GM12891 (cell line): ENCODE measurements around the gene NEURL4.

Experiments used
- DNase-seq: peaks from one replicate; pipeline ENCODE4 v3.0.0; 2011; ENCODE audit warnings: low spot score; ENCODE audit not compliant: insufficient read length
- FAIRE-seq: peaks from 2 replicates; lab custom pipeline; 2011; peaks lifted over from hg19 to GRCh38; lab: Jason Lieb, UNC
- PAX5 ChIP-seq: IDR thresholded peaks from 2 replicates; pipeline ENCODE4 v1.6.1; 2011; ENCODE audit warnings: low read length, moderate library complexity, mild to moderate bottlenecking; ENCODE audit not compliant: insufficient read depth, severe bottlenecking
- POLR2A ChIP-seq: IDR thresholded peaks from 2 replicates; pipeline ENCODE4 v1.6.1; 2011; ENCODE audit warnings: low read depth, low read length, control low read depth
- POLR2AphosphoS5 ChIP-seq: IDR thresholded peaks from 2 replicates; pipeline ENCODE4 v1.6.1; 2011; ENCODE audit warnings: low read depth, low read length, control low read depth
- POU2F2 ChIP-seq: IDR thresholded peaks from 2 replicates; pipeline ENCODE4 v1.6.1; 2011; ENCODE audit warnings: low read depth, mild to moderate bottlenecking, control low read depth, low read length, moderate library complexity
- SPI1 ChIP-seq: IDR thresholded peaks from 2 replicates; pipeline ENCODE4 v1.6.1; 2011; ENCODE audit warnings: low read depth, low read length, control low read depth
- TAF1 ChIP-seq: IDR thresholded peaks from 2 replicates; pipeline ENCODE4 v1.6.1; 2011; ENCODE audit warnings: low read depth, low read length, control low read depth

Gene NEURL4

DNA sequence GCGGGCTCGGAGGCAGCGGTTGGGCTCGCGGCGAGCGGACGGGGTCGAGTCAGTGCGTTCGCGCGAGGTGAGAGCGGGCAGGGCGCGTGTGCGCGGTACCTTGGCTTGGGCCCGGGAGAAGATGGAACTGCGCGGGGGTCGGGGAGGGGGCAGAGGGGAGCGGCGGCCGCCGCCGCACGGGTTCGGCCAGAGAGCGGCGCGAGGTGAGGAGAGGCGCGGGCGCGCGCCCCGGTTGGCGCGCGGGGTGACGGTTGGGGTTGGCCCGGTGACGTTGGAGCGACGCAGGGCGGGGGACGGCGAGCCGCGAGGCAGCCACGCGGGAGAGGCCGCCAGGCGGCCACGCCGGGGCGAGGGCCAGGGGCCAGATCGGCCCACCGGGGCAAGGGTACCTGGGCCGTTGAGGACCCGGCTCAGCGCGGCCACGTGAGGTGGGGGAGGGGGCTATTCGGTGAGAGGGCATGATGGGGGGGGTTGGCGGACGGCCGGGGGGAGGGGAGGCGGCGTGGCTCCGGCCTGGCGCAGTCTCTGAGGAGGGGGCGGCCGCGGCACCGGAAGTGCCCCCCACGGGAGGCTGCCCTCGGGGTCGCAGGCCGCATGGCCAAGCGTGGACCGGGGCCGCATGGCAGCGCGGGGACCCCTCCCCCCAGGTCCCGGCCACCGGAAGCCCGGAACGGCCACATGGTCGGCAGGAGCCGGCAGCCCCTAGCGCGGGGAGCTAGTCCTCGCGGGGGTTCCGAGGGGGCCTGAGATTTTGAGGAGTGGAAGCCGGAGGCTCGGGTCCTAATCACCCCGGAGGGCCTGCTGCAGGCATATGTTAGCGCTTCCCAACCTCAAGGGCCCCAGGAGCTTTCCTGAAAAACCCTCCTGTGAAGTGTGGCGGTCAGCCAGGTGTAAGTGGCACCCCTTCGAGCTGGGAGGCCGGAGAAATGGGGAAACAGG, 21.2 kb downstream of the NEURL4 start:
- TF ChIP-seq POLR2A (0 out of 2 replicates have a peak, but pooled peaks have one; percentile 8), TAF1 (no peak)
- no peak for DNase-seq
- no peak for FAIRE-seq

DNA sequence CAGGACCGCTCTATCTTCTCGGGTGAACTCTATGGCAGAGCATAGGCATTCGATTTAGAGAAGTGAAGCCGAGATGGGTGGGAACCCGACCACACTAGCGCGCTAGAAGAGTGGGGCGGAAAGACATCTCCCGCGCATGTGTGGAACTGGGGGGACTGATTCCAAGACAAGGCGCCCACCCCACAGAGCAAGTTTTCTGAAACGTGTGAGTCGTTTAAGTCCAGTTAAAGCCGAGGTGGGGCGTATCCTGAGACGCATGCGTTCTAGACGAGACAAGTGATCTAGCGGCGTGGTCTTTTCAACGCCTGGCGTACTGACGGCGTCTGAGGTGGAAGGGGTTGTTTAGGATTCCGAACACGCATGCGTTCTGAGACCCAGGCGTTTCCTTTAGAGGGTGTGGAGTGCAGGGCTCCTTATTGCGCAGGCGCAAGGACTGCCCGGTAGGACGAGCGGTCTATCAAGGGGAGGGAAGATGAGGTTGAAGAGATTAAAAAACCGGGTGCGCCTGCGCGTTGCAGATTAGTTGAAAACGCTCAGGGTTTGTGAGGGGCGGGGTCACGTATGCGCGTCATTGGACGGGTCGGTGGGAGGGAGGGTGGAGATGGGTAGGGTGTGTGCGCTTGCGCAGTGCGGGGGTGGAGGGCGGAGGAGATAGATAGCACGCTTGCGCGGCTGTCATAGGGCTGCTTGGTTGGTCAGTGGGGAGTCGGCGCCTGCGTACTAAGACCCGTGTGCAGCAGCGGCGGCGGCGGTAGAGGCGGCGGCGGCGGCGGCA, 22.0 kb downstream of the NEURL4 start, which contains the start of gene EIF5A:
Gene EIF5A, plus strand, starts transcription at position 718 of the 775 bp plus-strand sequence. CDS start 2,008 bp downstream, outside the sequence.
- TF ChIP-seq SPI1 (peak; percentile 87), POLR2AphosphoS5 (peak; percentile 82), POU2F2 (peak; percentile 9; the same call in 1 of the 2 replicates), TAF1 (peak; percentile 87), PAX5 (no peak), POLR2A (peak; percentile 82)
- FAIRE-seq (peak; percentile 100), DNase-seq (peak; percentile 90)

DNA sequence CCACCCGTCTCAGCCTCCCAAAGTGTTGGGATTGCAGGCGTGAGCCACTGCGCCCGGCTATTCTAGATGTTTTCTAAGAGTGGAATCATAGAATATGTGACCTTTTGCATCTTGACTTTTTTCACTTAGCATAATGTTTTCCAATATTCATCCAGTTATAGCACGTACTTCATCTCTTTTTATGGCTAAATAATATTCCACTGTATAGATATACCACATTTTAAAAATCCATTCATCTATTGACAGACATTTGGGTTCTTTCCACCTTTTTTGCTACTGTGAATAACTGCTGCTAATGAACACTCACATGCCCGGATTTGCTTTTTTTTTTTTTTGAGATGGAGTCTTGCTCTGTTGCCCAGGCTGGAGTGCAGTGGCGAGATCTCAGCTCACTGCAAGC, 25.0 kb downstream of the NEURL4 start:
- no peak for FAIRE-seq
- TF ChIP-seq TAF1, result no peak
- no peak for TF ChIP-seq POLR2A
- no peak for TF ChIP-seq POLR2AphosphoS5
- no peak for TF ChIP-seq SPI1
- TF ChIP-seq POU2F2, result no peak
- TF ChIP-seq PAX5, result no peak

DNA sequence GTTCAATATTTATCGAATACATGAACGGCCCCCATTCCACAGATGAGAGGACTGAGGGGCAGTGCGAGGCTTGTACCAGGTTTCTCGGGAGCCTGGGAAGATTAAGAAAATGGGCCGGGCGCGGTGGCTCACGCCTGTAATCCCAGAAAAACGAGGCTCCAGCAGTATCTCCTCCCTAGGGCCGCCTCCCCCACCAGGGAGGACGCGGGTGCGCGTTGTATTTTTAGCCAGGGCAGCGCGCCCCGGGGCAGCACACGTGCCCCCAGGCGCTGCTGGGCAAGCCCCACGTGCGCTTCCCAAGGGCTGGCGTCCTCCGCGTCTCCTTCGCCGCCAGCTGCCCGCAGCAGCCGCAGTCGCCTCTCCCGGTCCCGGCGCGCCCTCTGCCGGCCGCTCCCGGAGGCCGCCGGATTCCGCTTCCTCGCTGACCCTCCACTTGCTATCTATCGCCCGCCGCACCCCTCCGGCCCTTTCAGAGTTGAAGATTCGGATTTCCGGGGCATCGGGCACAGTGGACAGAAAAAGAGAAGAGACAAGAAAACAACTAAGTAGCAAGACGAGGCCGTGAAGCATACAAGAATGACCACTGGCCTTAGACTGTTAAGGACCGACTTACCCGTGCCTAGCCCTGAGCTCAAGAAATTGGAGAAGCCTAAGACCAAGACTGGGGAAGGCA, 32.8 kb downstream of the NEURL4 start:
- DNase-seq (peak; percentile 84), FAIRE-seq (peak; percentile 91)
- no peak for TF ChIP-seq TAF1
- TF ChIP-seq POLR2AphosphoS5, result no peak
- TF ChIP-seq PAX5, result no peak
- TF ChIP-seq SPI1, result no peak
- no peak for TF ChIP-seq POU2F2

More for the DNA sequence above, 25.0 kb downstream of the NEURL4 start:
- no peak for DNase-seq

DNA sequence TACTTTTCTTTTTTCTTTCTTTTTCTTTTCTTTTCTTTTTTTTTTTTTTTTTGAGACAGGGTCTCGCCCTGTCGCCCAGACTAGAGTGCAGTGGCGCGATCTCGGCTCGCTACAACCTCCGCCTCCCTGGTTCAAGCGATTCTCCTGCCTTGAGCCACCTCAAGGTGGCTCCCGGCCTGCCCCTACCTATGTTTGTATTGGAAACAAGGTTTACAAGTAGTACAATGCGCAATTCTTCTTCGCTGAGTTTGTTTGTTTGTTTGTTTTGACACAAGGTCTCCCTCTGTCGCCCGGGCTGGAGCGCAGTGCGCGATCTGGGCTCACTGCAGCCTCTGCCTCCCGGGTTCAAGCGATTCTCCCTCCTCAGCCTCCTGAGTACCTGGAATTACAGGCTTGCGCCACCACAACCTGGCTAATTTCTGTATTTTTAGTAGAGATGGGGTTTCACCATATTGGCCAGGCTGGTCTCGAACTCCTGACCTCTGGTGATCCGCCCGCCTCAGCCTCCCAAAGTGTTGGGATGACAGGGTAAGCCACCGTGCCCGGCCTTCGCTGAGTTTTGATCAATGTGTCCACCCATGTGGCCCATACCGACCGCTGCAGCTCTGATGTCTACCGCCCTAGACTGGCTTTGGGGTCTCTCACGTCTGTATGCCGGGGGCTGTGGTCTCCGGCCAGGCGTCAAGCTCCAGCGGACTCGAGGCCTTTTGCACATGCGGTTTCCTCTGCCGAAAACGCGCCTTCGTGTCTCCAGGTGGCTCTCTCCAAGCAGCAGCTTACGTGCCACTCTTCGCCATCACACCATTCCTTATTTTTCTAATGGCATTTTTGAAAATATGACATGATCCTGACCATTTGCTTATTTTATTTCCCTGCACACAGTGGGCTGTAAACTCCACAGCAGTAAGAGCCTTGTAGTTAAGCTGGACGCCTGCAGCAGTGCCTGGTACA, 33.6 kb downstream of the NEURL4 start:
- FAIRE-seq, result peak; percentile 65
- TF ChIP-seq TAF1 (no peak), PAX5 (no peak), POU2F2 (no peak), POLR2A (no peak), SPI1 (no peak), POLR2AphosphoS5 (no peak)
- no peak for DNase-seq

DNA sequence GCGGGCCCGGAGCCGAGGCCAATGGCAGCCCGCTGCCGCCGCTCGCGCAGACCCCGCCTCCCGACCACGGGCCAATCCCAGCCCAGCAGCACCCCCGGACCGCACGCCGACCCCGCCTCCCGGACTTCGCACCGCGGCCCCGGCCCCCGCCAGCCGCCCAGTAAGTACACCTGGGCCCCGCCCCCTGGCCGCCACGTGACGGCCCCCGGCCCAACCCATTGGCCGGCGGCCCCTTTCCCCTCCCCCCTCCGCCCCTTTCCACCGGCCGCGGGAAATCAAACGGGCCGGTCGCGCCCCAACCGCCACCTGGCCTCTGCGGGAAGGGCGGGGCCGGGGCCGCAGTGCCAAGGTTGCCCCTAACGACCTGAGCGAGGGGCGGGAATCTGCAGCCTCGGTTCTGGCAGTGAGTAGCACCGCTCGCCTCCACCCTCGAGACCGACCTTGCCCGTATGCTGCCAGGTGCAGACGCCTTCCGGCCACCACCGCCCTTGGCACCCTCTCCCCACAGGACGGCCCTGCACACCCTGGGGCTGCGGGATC, 34.5 kb downstream of the NEURL4 start, which contains the start of gene YBX2:
Gene YBX2, minus strand, starts transcription at position 26 of the 540 bp plus-strand sequence. CDS start 139 bp downstream, outside the sequence.
- DNase-seq (peak; percentile 91), FAIRE-seq (peak; percentile 75)
- TF ChIP-seq POLR2AphosphoS5, result no peak
- TF ChIP-seq PAX5, result no peak
- no peak for TF ChIP-seq TAF1
- TF ChIP-seq POLR2A, result no peak
- no peak for TF ChIP-seq SPI1
- no peak for TF ChIP-seq POU2F2

DNA sequence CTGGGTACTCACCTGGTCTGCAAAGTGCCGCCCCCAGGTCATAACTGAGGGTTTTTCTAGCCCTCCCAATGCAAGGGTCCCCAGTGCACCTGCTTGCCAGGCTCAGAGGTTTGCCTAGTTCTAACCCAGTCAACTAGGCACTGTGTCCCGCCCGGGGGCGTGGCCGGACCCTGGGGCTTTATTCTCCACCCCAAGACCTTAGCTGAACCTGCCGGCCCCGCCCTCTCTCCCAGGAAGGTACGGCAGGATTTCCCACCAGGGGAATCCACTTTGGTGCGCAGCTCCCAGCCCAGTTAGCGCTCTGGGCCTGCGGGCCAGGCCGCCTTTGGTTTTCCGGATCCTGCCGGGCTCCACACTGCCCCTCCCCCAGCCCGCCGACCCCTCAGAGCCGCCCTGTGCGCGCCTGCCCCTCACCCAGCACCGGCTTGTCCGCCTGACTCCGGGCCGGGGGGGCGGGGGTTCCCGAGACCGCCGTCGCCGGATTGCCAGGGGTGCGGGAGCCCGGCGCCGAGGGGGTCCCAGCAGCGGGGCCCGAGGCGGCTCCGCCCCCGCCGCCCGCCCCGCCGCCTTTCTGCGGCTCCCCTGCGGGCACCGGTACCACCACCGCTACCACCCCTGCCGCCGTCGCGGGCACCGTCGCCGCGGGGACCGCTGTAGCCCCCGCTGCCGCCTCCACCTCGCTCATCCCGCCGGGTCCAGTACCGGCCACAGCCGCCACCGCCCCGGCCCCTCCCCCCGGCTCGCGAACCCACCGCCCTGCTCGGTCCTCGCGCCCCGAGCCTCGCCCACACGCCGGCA, 35.1 kb downstream of the NEURL4 start:
- FAIRE-seq (no peak), DNase-seq (no peak)

More for the DNA sequence above, 35.1 kb downstream of the NEURL4 start:
- no peak for TF ChIP-seq POLR2A
- TF ChIP-seq TAF1, result no peak
- TF ChIP-seq SPI1, result no peak
- TF ChIP-seq PAX5, result no peak
- TF ChIP-seq POLR2AphosphoS5, result no peak
- no peak for TF ChIP-seq POU2F2
